Breast epithelium (tissue), 3 donors: Measurements from ENCODE around the gene UTP14A.

Experiments used
- CTCF ChIP-seq, 3 donors: fragments of 450-650 bp; IDR thresholded peaks; one replicate each; pipeline ENCODE4 v1.5.1; 2016 to 2017; ENCODE audit warnings: antibody characterized with exemption in 3 of 3, mild to moderate bottlenecking in 3 of 3, moderate library complexity in 3 of 3
- POLR2A ChIP-seq: fragments of 450-650 bp; IDR thresholded peaks from one replicate; pipeline ENCODE4 v1.6.1; 2016; ENCODE audit warnings: antibody characterized with exemption, mild to moderate bottlenecking, moderate library complexity

GRCh38 chrX:129954804-129955203, 48.8 kb downstream of the UTP14A start:
- TF ChIP-seq CTCF (IDR thresholded peaks at IDR 0.05) (no peak), POLR2A (no peak)
